ENCODE results near the gene TALDO1. TPM values are rescaled to one million over a fixed set of nuclear protein-coding genes. Genes with fewer than 3 reads are reported as not detected.
A peak's percentile ranks its signal among the peaks of the same experiment; 100 is the strongest.

Gene TALDO1
- total and polyA plus RNA-seq, 2 donors from 2014 or later, result 175 to 312 TPM

DNA sequence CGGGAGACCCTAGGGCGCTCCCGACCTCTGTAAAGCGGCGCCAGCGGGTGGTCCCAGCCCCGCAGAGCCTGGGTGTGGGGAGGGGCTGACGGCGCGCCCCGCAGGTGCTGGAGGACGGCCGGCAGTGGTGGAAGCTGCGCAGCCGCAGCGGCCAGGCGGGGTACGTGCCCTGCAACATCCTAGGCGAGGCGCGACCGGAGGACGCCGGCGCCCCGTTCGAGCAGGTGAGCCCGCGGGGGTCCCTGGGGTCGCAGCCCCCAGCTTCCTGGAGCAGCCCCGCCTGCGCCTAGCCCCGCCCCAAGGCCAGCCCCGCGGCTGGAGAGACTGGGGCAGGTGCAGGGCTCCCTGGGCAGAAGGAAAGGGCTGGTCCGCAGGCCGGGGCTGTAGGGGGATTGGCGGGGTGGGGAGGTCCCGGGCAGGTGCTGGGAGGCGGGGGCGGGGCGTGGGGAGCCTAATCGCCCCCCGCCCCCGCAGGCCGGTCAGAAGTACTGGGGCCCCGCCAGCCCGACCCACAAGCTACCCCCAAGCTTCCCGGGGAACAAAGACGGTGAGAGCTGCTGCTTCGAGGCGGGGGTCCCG is 21.6 kb upstream of the TALDO1 start:
- no peak overlapping the region for H3K4me3 ChIP-seq (ENCODE audit: low read length in 3 of 3)

DNA sequence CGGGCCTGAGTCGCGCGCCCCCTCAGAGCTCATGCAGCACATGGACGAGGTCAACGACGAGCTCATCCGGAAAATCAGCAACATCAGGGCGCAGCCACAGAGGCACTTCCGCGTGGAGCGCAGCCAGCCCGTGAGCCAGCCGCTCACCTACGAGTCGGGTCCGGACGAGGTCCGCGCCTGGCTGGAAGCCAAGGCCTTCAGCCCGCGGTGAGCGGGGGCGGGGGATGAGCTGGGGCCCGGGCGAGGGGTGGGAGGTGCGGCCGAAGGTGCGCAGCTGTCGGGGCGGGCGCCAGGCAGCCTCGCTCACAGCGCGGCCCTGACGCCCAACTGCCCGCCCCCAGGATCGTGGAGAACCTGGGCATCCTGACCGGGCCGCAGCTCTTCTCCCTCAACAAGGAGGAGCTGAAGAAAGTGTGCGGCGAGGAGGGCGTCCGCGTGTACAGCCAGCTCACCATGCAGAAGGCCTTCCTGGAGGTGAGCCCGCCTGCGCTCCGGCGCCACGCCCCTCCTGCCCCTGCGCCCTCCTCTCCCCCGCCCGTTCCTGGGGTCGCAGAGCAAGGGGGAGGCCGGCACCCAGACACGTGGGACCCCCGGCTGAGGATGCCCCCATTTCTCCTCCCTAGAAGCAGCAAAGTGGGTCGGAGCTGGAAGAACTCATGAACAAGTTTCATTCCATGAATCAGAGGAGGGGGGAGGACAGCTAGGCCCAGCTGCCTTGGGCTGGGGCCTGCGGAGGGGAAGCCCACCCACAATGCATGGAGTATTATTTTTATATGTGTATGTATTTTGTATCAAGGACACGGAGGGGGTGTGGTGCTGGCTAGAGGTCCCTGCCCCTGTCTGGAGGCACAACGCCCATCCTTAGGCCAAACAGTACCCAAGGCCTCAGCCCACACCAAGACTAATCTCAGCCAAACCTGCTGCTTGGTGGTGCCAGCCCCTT is 20.7 kb upstream of the TALDO1 start:
- Histone ChIP-seq H3K4me3 (ENCODE audit: low read length in 3 of 3) (no peak overlapping the region), H3K27me3 (ENCODE audit: control insufficient read depth, insufficient read depth, low read length) (no peaks in the 10 kb centered on the region), H3K4me1 (ENCODE audit: control insufficient read depth in 2 of 3, insufficient read depth in 2 of 3, low read depth in 1 of 3, low read length in 3 of 3) (peaks cover 0 to 5% (median 0%) of the 10 kb centered on the region in 3 donors), H3K27ac (ENCODE audit: low read depth in 2 of 2, low read length in 2 of 2) (peak overlapping the region; percentile 11 to 76), H3K9ac (ENCODE audit: low read length in 3 of 3) (no peak overlapping the region), H3K36me3 (ENCODE audit: control insufficient read depth in 2 of 3, insufficient read depth in 3 of 3, low read length in 3 of 3) (peaks cover 0 to 12% (median 0%) of the 10 kb centered on the region in 3 donors), H3K9me3 (ENCODE audit: control insufficient read depth in 2 of 3, insufficient read depth in 1 of 3, low read length in 3 of 3) (no peaks in the 10 kb centered on the region)
- TF ChIP-seq, protein P1, sequence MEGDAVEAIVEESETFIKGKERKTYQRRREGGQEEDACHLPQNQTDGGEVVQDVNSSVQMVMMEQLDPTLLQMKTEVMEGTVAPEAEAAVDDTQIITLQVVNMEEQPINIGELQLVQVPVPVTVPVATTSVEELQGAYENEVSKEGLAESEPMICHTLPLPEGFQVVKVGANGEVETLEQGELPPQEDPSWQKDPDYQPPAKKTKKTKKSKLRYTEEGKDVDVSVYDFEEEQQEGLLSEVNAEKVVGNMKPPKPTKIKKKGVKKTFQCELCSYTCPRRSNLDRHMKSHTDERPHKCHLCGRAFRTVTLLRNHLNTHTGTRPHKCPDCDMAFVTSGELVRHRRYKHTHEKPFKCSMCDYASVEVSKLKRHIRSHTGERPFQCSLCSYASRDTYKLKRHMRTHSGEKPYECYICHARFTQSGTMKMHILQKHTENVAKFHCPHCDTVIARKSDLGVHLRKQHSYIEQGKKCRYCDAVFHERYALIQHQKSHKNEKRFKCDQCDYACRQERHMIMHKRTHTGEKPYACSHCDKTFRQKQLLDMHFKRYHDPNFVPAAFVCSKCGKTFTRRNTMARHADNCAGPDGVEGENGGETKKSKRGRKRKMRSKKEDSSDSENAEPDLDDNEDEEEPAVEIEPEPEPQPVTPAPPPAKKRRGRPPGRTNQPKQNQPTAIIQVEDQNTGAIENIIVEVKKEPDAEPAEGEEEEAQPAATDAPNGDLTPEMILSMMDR (IDR thresholded peaks at IDR 0.05; ENCODE audit: borderline replicate concordance, extremely low read depth, insufficient read depth), result no peak
- peak; percentile 79 to 92 (median 88) for DNase-seq
- intact Hi-C loops (cut with DNase I), result loop anchor here (10.0 kb wide), 1 partner anchor 172 kb away; no protein-coding TSS in a partner anchor
- FAIRE-seq, result no peak

More for the DNA sequence above, 21.6 kb upstream of the TALDO1 start:
- FAIRE-seq, result no peak
- intact Hi-C loops (cut with DNase I), result loop anchor here (10.0 kb wide), 1 partner anchor 171 kb away; no protein-coding TSS in a partner anchor
- Histone ChIP-seq H3K27me3 (ENCODE audit: control insufficient read depth, insufficient read depth, low read length) (no peaks in the 10 kb centered on the region), H3K36me3 (ENCODE audit: control insufficient read depth in 2 of 3, insufficient read depth in 3 of 3, low read length in 3 of 3) (peaks cover 0 to 12% (median 0%) of the 10 kb centered on the region in 3 donors), H3K9me3 (ENCODE audit: control insufficient read depth in 2 of 3, insufficient read depth in 1 of 3, low read length in 3 of 3) (no peaks in the 10 kb centered on the region), H3K9ac (ENCODE audit: low read length in 3 of 3) (no peak overlapping the region), H3K27ac (ENCODE audit: low read depth in 2 of 2, low read length in 2 of 2) (no peak overlapping the region), H3K4me1 (ENCODE audit: control insufficient read depth in 2 of 3, insufficient read depth in 2 of 3, low read depth in 1 of 3, low read length in 3 of 3) (peaks cover 0 to 5% (median 0%) of the 10 kb centered on the region in 3 donors)
- TF ChIP-seq, protein P1 (IDR thresholded peaks at IDR 0.05; ENCODE audit: borderline replicate concordance, extremely low read depth, insufficient read depth), result no peak
- peak in 1 of 5 donors; percentile 83 for DNase-seq

DNA sequence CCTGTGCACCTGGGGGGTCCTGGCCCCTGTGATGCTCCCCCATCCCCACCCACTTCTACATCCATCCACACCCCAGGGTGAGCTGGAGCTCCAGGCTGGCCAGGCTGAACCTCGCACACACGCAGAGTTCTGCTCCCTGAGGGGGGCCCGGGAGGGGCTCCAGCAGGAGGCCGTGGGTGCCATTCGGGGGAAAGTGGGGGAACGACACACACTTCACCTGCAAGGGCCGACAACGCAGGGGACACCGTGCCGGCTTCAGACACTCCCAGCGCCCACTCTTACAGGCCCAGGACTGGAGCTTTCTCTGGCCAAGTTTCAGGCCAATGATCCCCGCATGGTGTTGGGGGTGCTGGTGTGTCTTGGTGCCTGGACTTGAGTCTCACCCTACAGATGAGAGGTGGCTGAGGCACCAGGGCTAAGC is 20.0 kb upstream of the TALDO1 start:
- TF ChIP-seq, protein P1 (IDR thresholded peaks at IDR 0.05; ENCODE audit: borderline replicate concordance, extremely low read depth, insufficient read depth), result no peak
- peaks cover 0 to 5% (median 0%) of the 10 kb centered on the region in 3 donors for H3K4me1 ChIP-seq (ENCODE audit: control insufficient read depth in 2 of 3, insufficient read depth in 2 of 3, low read depth in 1 of 3, low read length in 3 of 3)
- H3K27ac ChIP-seq (ENCODE audit: low read depth in 2 of 2, low read length in 2 of 2), result peak overlapping the region; percentile 53 to 76
- peak overlapping the region in 1 of 3 donors; percentile 34 for H3K9ac ChIP-seq (ENCODE audit: low read length in 3 of 3)
- no peaks in the 10 kb centered on the region for H3K9me3 ChIP-seq (ENCODE audit: control insufficient read depth in 2 of 3, insufficient read depth in 1 of 3, low read length in 3 of 3)
- no peak overlapping the region for H3K4me3 ChIP-seq (ENCODE audit: low read length in 3 of 3)
- FAIRE-seq (no peak), DNase-seq (peak in 2 of 5 donors; percentile 66 to 74)
- H3K27me3 ChIP-seq (ENCODE audit: control insufficient read depth, insufficient read depth, low read length), result no peaks in the 10 kb centered on the region
- H3K36me3 ChIP-seq (ENCODE audit: control insufficient read depth in 2 of 3, insufficient read depth in 3 of 3, low read length in 3 of 3), result peaks cover 0 to 12% (median 0%) of the 10 kb centered on the region in 3 donors
- intact Hi-C loops (cut with DNase I), result loop anchor here (10.0 kb wide), 1 partner anchor 172 kb away; no protein-coding TSS in a partner anchor

Measured in kidney (tissue), 14 donors.